ENCODE data around the gene TRAPPC11.

Gene TRAPPC11

GRCh38 chr4:183638436-183638835 lies 20.7 kb upstream of the TRAPPC11 start:
- DNase-seq: no peak

DNA sequence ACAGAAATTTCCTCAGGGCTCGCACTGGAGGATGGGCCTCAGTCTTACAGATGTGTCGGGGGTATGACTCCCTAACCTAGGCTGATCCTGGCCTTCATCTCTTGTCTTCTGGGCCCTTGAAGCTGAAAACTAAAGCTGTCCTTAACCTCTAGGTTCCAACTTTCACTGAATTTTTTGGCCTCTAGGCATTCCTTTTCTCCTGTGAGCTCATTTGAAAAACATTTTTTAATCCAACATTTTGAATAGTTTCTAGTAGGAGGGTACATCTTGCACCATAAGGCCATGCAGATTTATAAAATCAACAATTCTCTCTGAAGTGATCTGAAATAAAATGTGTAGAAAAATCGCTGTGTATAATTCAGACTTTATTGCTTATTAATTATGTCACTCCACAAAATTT lies 19.8 kb upstream of the TRAPPC11 start:
- DNase-seq: no peak

- DNase-seq: no peak
These were observed 13.8 kb upstream of the TRAPPC11 start for GRCh38 chr4:183645326-183645725.

GRCh38 chr4:183657564-183657963 lies 1.5 kb upstream of the TRAPPC11 start:
- DNase-seq: no peak

DNA sequence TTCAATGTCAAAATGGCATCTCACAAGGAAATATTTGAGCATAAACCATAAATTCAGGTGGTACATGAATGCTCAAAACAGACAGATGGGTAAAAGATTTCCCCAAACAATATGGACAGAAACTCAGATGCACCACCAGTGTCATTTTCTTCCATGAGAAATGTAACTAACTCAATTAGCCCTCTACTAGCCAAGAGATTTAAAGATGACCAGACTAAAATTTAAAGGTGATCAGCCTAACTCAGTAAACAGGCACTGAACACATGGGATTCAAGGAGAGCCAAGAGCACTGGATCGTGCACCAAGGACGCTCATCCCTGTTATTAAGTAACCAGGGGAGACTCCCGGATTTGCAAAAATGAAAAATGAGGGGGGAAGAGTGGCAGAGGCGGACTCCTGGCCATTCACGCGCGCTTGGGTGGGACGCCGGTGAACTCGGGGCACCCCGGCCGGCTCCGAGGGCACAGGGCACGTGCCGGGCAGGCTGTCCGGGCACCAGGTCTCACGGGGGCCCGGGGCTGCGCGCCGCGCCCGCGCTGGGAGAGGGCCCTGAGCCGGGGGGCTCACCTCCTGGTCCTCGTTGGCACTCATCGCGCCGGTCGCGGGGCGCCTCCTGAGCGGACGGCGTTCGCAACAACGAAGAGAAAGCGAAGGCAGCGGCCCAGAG lies 598 bp upstream of the TRAPPC11 start:
- no peak for DNase-seq

DNA sequence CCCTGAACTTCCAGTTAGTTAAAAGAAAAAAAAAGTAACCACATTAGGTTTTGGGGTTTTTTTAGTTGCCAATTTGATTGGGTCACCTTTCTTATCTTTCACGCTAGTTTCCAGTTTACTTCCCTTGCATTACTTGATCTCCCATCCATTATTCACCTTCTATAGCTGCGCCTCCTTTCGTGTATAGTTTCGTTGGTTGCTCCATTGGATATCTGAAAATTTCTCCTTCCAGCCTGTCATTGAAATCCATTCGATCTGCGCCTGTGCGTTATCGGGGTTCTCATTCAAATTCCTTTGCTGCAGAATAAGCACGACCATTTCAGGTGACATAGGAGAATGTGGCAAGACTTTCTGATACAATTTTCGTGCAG lies 764 bp downstream of the TRAPPC11 start:
- DNase-seq: no peak

DNA sequence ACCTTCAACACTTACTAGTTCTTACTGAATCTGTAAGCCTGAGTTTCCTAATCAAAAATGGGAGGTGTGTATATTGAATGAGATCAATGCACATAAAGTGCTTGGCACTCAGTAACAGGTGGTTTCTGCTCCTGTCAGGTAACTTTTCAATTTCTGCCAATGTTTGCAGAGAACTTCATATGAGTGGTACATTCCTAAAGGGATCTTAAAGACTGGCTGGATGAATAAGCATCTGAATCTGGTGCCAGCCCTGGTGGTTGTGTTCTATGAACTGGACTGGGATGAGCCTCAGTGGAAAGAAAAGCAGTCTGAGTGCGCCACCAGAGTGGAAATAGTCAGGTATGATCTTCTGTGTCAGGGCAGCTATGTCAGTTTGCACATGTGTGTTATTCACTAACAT lies 7.0 kb downstream of the TRAPPC11 start:
- no peak for DNase-seq

DNA sequence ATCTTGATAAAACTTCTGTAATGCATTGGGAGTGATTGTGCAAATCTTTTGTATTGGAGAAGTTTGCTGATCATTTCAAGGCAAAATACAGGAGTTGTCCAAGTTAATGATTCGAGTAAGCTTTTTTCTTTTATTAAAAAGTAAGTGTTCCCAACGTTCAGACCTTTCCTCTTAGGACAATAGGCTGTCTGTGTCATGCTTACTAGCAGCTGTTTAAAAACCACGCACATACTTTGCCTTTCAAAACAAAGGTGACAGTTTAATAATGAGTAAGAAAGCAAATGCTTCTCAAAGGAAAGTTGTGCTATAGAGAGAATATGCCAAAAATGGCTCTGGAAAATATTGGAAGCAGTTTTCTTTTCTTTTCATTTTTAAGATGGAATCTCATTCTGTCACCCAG lies 11.2 kb downstream of the TRAPPC11 start:
- no peak for DNase-seq

- no peak for DNase-seq
These were observed 12.0 kb downstream of the TRAPPC11 start for GRCh38 chr4:183670960-183671555.

GRCh38 chr4:183674153-183674552 lies 15.1 kb downstream of the TRAPPC11 start:
- DNase-seq: no peak

- no peak for DNase-seq
These were observed 16.5 kb downstream of the TRAPPC11 start for GRCh38 chr4:183675625-183676024.

DNA sequence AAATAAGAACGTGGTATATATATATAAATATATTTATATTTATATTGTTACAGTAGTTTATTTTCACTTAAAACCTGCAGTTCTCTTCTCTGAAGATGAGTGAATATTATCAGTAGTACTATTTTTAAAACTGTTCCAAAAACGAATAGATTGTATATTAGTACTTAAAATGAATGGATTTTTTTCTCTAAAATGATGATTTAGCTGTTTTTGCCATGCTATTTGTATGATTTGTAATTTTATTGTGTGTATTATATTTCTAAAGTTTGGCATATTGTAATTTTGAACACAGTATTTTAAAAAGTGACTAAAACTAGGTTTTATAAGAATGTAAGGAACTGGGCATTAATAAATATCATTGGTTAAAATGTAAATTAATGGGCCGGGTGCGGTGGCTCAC lies 22.0 kb downstream of the TRAPPC11 start:
- DNase-seq: no peak

DNA sequence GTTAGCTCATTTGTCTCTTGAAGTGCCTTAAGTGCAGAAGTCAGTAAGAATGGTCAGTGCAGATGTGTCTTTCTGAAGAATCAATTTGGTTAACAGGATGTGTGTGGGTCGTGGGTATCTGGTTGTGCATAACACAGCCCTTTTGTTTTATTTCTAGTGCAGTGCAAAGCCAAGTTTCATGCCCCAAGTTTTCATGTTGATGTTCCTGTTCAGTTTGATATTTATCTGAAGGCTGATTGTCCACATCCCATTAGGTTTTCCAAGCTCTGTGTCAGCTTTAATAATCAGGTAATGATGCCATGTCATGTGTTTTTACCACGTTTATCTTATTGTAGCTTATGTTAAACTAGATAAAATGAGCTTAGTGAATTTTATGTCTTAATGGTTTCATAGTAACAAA lies 27.4 kb downstream of the TRAPPC11 start:
- DNase-seq: no peak

- DNase-seq: no peak
These were observed 29.1 kb downstream of the TRAPPC11 start for GRCh38 chr4:183688216-183688615.

- no peak for DNase-seq
These were observed 31.9 kb downstream of the TRAPPC11 start for GRCh38 chr4:183691006-183691405.

DNA sequence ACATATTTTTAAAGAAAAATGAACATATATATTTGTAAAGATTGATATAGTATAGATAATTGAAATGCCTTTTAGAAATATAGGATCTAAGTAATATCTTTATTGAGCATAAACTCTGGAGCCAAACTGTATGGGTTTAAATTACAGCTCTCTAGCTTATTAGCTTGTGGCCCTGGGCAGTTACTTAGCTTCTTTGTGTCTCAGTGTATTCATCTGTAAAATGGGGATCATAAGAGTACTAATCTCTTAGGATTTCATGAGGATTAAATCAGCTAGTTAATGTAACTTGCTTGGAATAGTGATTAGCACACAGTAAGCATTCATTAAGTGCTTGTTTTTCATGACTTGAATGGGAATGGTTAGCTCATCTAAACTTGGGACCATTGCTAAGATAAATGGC lies 32.8 kb downstream of the TRAPPC11 start:
- DNase-seq: no peak

DNA sequence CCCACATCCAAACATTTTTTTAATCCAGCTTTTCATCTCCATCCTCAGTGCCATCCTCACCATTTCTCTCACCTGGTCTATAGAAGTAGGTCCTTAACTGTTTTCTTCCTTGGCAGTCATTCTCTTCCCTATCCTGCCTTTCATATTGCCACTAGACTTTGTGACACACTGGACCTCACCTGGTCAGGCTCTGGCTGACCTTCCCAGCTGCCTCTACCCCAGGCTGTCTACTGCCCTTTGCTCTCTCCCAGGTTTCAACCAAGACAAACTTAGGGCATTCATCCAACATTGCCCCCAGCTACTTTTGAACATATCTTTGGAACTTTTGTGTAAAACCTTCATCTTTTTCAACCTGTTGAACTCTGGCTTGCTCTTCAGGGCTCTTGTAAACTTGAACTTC lies 39.8 kb downstream of the TRAPPC11 start:
- no peak for DNase-seq

DNA sequence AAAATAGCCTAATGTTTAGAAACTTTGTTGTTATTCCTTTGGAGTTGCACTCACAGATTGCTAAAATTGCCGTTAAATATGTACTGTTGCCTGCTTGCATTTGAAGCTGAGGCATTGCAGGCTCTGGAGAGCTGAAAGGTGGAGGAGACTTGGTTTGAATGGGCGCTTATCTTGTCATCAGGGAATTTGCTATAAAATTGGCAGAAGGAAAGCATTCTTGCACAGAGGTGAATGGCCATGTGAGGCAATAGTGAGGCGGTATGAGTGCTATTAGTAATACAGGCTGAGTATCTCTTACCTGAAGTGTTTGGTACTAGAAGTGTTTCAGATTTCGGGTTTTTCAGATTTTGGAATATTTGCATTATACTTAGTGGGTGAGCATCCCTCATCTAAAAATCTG lies 41.3 kb downstream of the TRAPPC11 start:
- no peak for DNase-seq

- no peak for DNase-seq
These were observed 43.4 kb downstream of the TRAPPC11 start for GRCh38 chr4:183702492-183702891.

- no peak for DNase-seq
These were observed 55.5 kb downstream of the TRAPPC11 start for GRCh38 chr4:183714626-183715025.

- no peak for DNase-seq
These were observed 57.2 kb downstream of the TRAPPC11 start for GRCh38 chr4:183716302-183716701.

- no peak for DNase-seq
These were observed 59.8 kb downstream of the TRAPPC11 start for GRCh38 chr4:183718876-183719275.

DNA sequence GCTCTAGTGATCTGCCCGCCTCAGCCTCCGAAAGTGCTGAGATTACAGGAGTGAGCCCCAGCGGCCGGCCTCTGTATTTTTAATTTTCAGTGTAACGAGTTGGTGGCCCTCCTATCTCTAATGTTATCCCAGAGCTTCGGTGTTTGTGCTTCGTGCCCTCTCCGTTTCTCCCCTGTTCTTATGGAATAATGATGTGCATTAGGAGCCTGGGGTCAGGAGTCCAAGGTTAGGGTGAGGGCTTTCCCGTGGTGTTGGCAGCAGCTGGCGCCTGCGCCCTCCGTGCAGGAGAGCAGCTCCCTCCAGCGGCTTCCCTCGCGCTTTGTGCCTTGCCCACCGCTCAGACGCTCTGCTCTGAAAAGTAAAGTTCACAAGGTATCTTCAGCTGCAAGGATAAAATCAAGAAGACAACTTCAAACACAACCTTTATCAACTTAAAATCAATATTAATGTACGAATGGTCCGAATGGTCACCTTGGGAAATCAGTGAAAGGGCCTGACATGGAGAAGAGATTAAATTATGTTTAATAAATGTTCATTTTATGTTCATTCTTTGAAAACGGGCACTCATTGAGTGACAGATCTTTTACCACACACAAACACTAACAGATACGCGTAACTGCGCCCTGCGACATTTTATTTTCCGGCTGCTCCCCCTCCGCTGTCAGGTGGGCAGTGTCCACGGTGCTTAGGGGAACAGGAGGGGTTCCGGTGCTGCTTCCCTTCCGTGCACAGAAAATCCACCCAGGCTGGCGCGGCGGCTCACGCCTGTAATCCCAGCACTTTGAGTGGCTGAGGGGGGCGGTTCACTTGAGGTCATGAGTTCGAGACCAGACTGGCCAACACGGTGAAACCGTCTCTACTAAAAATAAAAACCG lies 62.4 kb downstream of the TRAPPC11 start:
- no peak for DNase-seq
